Stimulated activated CD8-positive, alpha-beta memory T cell treated with anti-CD3 and anti-CD28 coated beads, Interleukin-7, amount 100 ng/mL, for 48 hours (primary cell): ENCODE data around the gene MARCHF3.

Source experiments
- DNase-seq, 2 donors: peaks; one replicate each; pipeline ENCODE4 v3.0.0-alpha.2; 2020; ENCODE audit warnings: low read depth in 1 of 2; ENCODE audit errors: extremely low read depth in 1 of 2

Gene MARCHF3

GRCh38 chr5:126883564-126884245 is 146.7 kb downstream of the MARCHF3 start:
- no peak for DNase-seq

DNA sequence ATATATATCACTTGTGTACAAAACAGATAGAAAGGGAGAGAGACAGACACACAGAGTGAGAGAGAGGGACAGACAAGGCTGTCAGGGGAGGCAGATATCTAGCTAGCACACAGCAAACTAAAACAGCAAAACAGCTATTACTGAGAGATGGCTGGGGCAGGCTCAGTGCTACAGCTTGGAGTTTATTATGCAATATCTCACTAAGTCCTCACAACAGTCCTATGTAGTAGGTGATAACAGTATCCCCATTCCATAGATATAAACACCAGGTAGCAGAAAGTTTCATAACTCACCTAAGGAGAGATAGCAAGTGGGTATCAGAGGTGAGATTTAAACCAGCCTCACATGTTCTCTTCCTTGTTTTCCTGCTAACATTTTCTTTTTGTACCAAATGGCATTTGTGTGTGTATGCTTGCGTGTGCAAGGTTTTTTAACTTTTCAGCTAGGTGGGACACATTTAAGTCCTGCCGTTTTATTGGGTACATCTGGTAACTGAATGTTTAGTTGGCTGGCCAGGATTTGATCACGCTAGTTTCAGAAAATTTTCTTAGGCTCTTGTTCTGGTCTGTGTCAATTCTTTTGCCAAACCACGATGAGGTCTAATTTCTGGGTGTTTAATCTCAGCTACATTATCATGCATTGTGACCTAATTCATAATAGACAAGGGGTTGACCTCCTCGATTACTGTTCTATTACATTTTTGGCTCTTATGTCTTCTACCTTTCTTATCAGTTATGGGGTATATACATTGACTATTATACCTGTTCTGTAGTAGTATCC is 148.3 kb downstream of the MARCHF3 start:
- no peak for DNase-seq

GRCh38 chr5:126878634-126879033 is 151.7 kb downstream of the MARCHF3 start:
- DNase-seq: no peak

GRCh38 chr5:126878085-126878484 is 152.3 kb downstream of the MARCHF3 start:
- no peak for DNase-seq

- DNase-seq: no peak
Measured at GRCh38 chr5:126877602-126878001, 152.8 kb downstream of the MARCHF3 start.

DNA sequence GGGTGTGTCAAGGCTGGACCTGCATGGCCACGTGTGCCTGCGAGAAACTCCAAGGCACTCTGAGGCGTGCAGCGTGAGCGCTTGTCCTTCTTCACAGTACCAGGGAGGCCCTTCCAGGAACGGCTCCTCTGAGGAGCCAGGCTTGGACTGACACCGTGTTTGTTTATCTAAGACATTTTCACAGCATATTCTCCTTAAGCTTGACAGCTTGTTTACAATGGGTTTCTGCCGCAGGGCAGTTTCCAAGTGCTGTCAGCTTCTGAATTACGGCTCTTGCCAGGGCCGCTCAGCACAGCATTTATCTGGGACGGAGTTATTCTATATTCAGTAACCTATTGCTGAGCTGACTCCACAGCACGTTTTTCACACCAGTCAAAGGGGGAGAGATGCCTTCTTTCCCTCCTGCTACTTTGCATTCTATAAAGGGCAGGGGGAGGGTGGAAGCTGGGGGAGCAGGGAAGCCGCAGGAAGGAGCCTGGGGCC is 155.0 kb downstream of the MARCHF3 start:
- DNase-seq: no peak

DNA sequence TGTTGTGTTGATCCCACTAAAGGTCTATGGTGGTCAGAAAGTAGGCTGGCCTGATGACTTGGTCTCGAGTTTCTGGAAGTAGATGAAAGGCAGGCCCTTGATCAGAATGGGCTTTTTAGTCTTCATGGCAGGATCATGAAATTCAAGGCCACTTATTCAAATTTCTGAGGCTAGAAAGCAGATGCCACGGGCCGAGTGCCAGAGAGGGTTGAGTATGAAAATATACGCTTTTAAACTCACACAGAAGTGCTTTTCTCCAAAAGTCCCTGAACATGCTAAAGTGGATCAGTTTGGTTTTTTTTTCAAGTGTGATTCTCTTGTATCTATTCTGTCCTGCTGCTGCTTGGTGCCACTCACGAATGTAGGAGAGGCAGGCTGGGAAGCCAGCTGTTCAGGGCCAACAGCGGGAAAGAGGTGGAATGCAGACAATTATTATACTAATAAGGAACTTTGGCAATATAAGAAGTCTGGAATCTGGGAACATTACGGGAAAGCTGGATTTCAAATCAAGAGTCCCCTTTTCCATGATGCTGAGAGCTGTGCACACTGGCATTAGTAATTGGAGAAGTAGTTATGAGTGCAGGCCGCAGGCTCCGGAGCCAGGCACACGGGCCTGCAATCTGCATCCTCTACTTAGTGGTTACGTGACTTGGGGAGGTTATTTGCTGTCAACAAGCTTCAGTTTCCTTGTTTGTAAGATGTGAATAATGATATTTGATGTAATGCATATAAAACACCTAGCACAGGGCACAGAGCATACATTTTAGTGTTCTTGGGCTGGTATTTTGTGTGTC is 157.6 kb downstream of the MARCHF3 start:
- no peak for DNase-seq

- DNase-seq: no peak
Measured at GRCh38 chr5:126871441-126871840, 158.9 kb downstream of the MARCHF3 start.

DNA sequence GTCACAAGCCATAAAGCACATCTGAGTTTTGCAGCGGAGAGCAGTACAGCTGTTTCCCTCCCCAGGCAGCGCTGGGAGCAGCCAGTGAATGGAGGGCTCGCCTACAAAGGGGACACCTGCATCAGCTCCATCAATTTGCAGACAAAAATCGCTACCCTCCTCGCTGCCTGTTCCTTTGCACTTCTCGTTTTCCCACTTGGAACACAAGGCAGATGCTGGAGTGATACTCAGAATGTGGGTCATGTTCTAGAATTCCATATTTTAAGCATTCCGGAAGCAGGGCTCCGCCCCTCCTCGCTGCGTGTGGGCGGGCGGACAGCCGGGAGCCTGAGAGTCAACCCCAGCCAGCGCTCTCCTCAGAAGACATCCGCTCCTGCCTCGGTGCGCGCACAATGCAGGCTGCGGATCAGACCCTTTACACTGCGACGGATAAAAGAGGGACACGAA is 161.3 kb downstream of the MARCHF3 start:
- no peak for DNase-seq

- DNase-seq: no peak
Measured at GRCh38 chr5:126868338-126869004, 161.9 kb downstream of the MARCHF3 start.

DNA sequence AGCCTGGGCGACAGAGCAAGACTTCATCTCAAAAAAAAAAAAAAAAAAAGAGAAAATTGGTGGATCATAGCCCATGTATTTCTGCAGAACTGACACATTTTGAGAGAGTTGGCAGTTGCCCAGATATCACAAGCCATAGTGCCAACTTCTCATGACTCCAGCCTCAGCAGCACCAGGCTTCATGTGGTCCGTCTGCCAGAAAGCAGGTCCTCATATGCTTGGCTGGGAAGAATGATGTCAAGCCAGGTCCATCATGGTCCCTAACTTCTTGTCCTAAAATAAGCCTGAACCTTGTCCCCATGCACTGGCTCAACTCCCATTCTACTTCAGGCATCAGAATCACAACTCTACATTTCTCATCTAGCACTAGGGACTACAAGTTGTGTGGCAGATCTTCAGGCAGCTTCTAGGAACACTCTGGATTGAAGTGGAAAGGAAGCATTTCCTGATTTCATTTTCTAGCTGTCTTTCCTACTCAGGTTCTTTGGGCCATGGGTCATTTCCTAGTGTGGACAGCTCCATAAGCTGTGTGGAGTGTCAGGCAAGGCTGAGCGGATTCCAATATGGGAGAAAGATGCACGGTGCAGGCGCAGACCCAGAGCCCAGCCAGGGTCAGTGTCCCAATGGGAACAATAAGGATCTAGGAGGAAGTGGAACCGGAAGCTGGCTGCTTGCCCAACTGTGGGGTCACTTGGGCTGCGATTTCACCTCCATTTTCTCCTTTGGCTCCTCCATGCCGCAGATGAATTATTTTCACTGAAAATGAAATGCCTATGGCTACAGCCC is 163.3 kb downstream of the MARCHF3 start:
- no peak for DNase-seq

DNA sequence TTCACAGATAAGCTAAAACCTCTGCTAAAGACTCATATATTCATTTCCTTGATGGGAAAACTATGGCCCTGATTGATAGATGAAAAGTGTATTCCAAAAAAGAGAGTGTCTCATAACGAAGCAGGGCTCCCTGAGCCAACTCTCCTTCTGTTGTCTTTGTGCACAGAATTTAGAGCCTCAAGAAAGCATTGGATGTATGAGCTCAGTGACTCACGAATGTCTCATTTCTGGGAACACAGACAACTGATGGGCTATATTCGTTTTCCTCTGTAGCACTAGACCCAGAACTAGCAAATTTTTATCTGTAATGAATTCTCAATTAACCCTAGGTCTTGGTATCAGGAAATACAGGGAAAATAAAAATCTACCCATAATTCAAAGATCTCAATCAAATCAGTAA is 165.1 kb downstream of the MARCHF3 start:
- no peak for DNase-seq

DNA sequence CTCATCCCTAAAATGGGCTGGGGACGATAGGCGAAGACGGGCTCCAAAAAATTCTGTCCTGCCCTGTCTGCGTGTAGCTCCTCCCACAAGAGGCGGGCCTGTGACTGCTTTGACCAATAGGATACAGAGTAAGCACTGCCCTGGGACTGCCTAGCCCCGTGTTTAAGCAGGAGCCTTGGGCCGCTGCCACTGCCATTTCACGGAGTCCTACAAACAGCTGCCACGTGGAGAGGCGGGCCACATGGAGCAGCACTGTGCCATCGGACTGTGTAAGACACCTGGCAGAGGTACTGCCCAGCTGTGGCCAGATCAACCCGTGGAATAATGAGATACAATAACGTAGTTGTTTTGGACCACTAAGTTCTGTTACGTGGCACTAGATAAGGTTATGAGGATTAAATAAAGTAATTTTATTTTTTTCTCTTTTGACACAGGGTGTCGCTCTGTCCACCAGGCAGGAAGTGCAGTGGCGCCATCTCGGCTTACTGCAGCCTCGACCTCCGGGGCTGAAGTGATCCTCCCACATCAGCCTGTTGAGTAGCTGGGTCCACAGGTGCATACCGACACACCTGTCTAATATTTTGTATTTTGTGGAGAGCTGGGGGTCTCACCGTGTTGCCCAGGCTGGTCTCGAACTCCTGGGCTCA is 166.2 kb downstream of the MARCHF3 start:
- DNase-seq: no peak

DNA sequence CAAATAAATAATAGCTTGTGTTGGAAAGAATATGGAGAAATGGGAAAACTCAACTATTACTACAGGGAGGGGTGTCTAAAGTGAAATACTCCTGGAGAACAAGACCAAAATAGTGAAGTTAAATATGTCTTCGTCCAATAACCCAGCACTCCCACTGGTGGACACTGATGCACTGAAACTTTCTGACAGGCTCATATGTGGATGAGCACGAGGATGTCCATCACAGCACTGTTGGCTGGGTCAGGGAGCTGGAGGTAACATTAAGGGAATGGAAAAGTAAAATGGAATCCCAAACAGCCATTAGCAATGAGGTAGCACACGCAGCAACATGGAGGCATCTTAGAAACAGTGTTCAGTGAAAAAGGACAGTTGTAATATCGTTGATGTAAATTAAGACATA is 167.0 kb downstream of the MARCHF3 start:
- no peak for DNase-seq

DNA sequence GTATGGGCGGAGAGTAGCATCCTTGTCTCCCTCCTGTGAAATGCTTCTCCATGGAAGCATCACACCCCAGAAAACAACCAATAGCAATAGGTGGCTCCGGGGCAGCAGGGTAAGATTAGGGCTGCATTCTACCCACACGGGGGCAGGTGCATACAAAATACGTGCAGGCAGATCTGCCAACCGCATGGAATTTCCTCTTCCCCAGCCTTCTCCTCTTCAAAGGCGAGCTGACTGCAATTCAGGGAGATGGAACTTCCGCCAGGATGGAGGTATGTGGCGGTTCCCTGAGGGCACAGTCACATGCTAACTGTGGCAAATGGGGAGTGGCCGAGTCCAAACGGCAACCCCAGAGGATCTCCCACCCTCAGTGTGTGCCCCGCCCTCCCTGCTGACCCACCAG is 171.9 kb downstream of the MARCHF3 start:
- DNase-seq: no peak

DNA sequence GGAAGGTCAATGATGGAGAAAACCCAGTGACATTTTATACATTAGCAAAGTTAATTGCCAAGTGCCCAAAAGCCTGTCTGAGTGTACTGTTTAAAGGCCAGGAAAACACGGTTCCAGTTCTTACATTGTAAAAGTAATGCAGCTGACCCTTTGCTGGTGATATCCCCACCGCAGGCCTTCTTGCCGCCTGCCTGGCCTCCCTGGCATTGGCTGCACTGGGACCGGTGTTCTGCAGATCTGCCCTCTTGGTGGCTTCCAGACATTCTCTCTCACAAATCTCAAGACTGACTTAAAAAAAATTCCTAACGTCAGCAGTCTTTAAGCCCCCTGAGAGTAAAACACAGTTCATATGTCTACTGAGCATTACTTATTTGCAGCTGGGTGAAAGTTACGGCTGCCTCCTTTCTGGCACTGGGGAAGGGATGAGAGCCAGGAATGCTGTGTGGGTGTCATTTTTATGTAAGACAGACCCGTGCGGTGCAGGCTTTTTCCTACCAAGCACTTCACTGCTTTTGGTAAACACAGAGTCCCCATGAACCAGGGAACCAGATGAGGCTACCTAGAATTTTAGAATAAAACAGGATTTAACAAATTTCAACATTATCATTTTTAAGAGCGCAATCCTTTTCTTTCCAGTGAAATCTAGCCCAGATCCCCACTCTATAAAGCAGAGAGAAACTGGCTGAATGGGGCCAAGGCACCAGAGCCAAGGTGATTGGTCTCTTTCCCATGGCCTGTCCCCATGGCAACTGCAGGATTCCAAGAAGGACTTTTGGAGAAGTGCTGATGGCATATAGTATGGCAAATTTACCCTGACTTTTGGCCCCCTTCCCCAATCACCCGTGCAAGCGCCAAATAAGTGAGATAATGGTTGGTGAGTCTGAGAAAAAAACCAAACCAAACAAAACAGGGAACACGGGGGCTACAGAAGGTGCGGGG is 172.6 kb downstream of the MARCHF3 start:
- no peak for DNase-seq

DNA sequence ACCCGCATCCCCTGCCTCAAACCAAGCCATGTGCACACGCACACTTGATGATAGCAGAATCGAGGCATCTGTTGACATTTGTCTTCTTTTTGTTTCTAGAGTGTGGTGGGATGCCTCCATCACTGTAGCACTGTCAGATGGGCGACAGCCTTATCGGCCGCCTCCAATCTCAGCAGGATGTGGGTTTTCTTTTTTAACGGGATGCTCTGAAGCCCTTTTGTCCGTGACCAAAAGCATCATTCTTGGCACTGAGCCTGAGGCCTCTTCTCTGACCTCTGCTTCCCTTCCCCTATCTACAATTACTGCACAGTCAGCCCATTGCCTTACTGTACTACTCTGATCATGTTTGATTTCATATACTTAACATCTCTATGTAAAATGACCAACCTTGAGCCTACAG is 175.1 kb downstream of the MARCHF3 start:
- no peak for DNase-seq

- no peak for DNase-seq
Measured at GRCh38 chr5:126854526-126855110, 175.7 kb downstream of the MARCHF3 start.
